DMS153 treated with DMSO at 0.1 percent for 48 hours (cell line): Measurements from ENCODE around the gene CBARP.
A peak's percentile ranks its signal among the peaks of the same experiment; 100 is the strongest.
"Not testable (repeated sequence)": the region's sequence is repeated elsewhere in the genome, so short reads cannot be mapped to it uniquely, and the experiment has no call there.

ENCODE experiments used
- DNase-seq: peaks from one replicate; lab custom pipeline; 2025; ENCODE audit not compliant: unreplicated experiment; lab: John Stamatoyannopoulos, UW

Gene CBARP

GRCh38 chr19:1214862-1215731 is 22.7 kb downstream of the CBARP start:
- DNase-seq = no peak

DNA sequence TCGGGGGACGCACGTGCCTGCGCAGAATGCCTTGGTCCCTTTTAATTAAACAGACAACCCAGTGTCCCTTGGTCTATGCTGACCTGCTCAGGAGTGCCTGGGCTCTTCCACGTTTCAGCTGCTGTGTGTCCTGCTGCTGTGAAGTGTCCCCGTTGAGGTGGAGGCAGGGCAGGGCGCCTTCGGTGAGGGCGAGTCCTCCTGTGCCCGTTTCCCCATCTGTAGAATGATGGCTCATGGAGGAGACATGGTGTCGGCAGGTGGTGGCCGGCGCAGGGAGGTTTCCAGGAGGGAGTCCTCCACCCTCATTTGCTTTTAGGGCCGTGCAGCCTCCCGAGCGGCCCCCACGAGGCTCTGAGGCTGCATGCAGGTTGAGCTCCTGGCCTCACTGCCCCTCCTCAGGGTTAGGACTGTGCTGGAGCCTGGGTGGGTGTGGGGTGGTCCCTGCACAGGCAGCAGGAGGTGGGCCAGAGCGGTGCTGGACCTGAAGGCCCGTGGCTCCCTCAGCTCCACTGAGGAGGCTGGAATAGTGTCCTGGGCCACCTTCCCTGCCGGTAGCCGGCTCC is 23.4 kb downstream of the CBARP start:
- no peak for DNase-seq

DNA sequence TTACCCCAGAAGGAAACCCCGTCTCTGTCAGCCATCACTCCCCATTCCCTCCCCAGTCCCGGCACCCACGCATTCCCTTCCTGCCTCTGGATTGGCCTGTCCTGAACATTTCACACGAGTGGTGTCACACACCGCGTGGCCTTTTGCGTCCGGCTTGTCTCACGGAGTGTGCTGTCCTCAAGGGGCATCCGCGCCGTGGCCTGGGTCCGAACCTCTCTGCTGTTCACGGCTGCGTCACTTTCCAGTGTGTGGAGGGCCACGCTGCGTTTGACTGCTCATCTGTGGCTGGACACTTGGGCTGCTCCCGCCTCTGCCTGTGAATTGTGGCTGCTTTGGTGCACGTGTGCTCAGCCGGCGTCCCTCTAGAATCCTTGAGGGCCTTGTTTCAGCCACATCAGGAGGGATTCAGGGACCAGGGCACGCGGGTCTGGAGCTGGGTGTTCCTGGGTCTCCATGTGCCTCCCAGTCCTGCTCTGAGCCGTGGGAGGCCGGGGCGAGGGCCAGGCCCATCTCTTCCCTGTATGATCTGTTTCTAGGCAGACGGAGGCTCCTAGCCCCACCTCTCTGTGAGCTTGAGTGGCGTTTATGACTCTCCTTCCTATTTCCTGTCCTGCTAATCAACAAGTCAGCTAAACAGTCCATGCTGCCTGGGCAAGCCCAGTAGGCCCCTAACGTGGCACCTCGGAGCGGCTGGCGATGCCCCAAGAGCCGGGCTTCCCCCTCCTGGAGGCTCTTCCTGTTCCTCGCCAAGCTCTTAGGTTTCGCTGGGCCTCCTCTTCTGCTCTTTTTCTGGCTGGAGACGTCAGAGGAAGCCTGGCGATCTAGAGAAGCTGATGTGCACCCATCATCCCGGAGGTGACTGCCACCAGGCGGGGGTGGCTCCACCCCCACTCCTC is 24.2 kb downstream of the CBARP start:
- peak; percentile 32 for DNase-seq

- DNase-seq = no peak
Measured at GRCh38 chr19:1211494-1212234, 26.1 kb downstream of the CBARP start.

- no peak for DNase-seq
Measured at GRCh38 chr19:1210227-1210538, 27.6 kb downstream of the CBARP start.

GRCh38 chr19:1208830-1209229 is 29.0 kb downstream of the CBARP start:
- not testable (repeated sequence) for DNase-seq

- no peak for DNase-seq
Measured at GRCh38 chr19:1206864-1207450, 30.8 kb downstream of the CBARP start.

DNA sequence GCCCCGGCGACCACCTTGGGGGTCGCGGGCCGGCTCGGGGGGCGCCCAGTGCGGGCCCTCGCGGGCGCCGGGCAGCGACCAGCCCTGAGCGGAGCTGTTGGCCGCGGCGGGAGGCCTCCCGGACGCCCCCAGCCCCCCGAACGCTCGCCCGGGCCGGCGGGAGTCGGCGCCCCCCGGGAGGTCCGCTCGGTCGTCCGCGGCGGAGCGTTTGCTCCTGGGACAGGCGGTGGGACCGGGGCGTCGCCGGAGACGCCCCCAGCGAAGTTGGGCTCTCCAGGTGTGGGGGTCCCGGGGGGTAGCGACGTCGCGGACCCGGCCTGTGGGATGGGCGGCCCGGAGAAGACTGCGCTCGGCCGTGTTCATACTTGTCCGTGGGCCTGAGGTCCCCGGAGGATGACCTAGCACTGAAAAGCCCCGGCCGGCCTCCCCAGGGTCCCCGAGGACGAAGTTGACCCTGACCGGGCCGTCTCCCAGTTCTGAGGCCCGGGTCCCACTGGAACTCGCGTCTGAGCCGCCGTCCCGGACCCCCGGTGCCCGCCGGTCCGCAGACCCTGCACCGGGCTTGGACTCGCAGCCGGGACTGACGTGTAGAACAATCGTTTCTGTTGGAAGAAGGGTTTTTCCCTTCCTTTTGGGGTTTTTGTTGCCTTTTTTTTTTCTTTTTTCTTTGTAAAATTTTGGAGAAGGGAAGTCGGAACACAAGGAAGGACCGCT is 31.5 kb downstream of the CBARP start:
- DNase-seq = no peak

- peak; percentile 24 for DNase-seq
Measured at GRCh38 chr19:1205114-1206099, 32.4 kb downstream of the CBARP start, which contains the start of gene STK11. TSS of gene STK11 (plus strand) at chr19:1205778. CDS start at chr19:1206914, 1,136 bp downstream.

DNA sequence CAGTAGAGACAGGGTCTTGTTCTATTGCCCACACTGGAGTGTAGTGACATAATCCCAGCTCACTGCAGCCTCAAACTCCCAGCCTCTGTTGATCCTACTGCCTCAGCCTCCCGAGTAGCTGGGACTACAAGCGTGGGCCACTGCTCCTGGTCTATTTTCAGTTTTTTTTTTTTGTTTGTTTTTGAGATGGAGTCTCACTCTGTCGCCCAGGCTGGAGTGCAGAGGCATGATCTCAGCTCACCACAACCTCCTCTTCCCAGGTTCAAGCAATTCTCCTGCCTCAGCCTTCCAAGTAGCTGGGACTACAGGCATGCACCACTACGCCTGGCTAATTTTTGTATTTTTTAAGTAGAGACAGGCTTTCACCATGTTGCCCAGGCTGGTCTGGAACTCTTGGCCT is 37.2 kb downstream of the CBARP start:
- DNase-seq = not testable (repeated sequence)

- no peak for DNase-seq
Measured at GRCh38 chr19:1199531-1199930, 38.3 kb downstream of the CBARP start.

GRCh38 chr19:1189419-1189818 is 48.4 kb downstream of the CBARP start:
- DNase-seq = no peak

DNA sequence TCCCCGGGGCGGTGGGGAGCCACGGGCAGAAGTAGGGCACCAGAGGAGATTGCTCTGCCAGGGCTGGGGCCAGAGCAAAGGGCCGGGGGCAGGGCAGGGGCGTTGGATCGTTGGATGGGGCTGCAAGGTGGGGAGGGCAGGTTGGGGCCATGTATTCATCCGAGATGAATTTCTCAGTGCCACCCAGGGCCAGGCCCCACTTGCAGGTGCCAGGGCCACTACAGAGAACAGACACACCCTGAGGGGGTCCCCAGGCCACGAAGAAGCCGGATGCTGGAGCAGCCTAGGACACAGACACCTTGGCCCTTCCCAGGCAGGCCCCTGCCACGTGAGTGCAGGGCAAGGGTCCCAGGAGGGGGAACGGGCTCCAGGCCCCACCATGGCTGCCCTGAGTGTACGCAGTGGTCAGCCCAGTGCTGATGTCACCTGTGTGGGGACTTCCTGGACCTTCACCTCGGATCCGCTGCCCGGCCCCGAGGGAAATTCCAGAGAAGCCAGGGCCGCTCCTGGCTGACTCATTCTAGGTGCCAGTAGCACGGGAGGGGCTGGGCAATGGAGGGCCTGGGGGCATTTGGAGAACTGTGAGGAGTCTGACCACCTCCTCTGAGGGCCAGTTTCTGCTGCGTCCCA is 54.1 kb downstream of the CBARP start:
- no peak for DNase-seq

GRCh38 chr19:1182727-1183126 is 55.1 kb downstream of the CBARP start:
- no peak for DNase-seq

DNA sequence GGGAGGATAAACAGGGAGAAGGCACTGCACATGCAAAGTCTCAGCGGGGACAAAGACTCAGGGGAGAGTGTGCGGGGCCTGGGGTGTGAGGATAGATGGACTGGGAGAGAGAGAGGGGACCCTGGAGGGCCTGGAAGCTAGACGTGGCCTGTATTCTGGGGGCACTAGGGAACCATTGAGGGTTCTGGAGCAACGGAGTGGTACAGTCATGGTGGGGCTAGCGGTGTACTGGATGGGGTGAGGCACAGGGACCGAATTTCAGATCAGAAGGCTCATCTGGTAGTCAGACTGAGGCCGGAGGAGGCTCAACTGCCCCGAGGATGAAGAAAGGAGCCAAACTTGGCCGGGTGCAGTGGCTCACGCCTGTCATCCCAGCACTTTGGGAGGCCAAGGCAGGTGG is 55.7 kb downstream of the CBARP start:
- DNase-seq = no peak

DNA sequence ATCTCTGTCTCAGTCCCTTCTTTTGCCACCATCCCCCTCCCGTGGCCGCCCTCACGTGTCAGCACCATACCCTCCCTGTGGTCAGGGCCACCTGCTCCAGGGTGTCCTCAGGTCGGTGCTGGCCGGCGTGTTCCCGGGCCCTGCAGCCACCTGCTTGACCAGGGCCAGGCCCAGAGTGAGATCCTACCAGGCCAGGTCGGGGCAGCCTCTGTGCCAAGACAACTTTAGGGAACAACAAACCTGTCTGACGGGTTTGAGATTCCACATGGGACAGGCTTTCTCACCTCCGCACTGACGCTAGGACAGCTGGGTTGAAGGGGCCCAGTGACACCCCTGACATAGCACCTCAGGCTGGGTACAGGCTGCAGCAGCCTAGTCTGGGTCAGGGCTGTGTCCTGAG is 56.2 kb downstream of the CBARP start:
- no peak for DNase-seq
